ENCODE measurements around the gene CSF1. TPM values are rescaled to one million over a fixed set of nuclear protein-coding genes. Genes with fewer than 3 reads are reported as not detected.

CSF1 gene
- total and polyA plus RNA-seq, 2 experiments from 2014 or later, result 1.4 to 3.5 TPM

- Histone ChIP-seq H3K27ac (ENCODE audit: low read depth) (no peak overlapping the region), H3K4me1 (ENCODE audit: insufficient read depth) (no peaks in the 10 kb centered on the region), H4K20me1 (replicated peaks; ENCODE audit: insufficient read depth) (0 out of 2 replicates have a peak, but pooled peaks cover 3% of the 10 kb centered on the region), H3K27me3 (ENCODE audit: insufficient read depth) (no peaks in the 10 kb centered on the region), H2AFZ (no peak overlapping the region), H3K79me2 (replicated peaks; ENCODE audit: insufficient read depth) (no peaks in the 10 kb centered on the region), H3K4me3 (no peak overlapping the region), H3F3A (replicated peaks; ENCODE audit: low read depth) (no peaks in the 10 kb centered on the region), H3K36me3 (ENCODE audit: insufficient read depth) (no peaks in the 10 kb centered on the region), H3K4me2 (no peak overlapping the region), H3K9me2 (ENCODE audit: insufficient read depth) (peaks cover under 1% of the 10 kb centered on the region; the same call in 1 of the 2 replicates)
- ATAC-seq (no peak), DNase-seq (ENCODE audit: low spot score) (no peak)
- Mint-ChIP-seq H3K9me3 (no peaks in the 10 kb centered on the region), H3K4me3 (no peak overlapping the region), H3K27me3 (ENCODE audit: insufficient read depth, low read depth, poor library complexity) (no peaks in the 10 kb centered on the region), H3K27ac (no peak overlapping the region), H3K4me1 (no peaks in the 10 kb centered on the region), H3K36me3 (ENCODE audit: low read depth) (no peaks in the 10 kb centered on the region)
- TF ChIP-seq CREB1 (CRISPR knock-in tag; IDR thresholded peaks at IDR 0.05; ENCODE audit: low read depth), result no peak
- no peak for TF ChIP-seq EZH2 (IDR thresholded peaks at IDR 0.05; ENCODE audit: low read depth, unreplicated experiment)
- TF ChIP-seq ZNF331 (CRISPR knock-in tag; IDR thresholded peaks at IDR 0.05; ENCODE audit: low read depth), result no peak
- no peak for TF ChIP-seq ZNF114 (CRISPR knock-in tag; IDR thresholded peaks at IDR 0.05)
- no peak for TF ChIP-seq ZNF462 (CRISPR knock-in tag; IDR thresholded peaks at IDR 0.05)
- TF ChIP-seq JUNB (IDR thresholded peaks at IDR 0.05; ENCODE audit: unreplicated experiment), result no peak
- no peak for TF ChIP-seq ETS1 (IDR thresholded peaks at IDR 0.05)
- no peak for TF ChIP-seq NANOG (IDR thresholded peaks at IDR 0.05; ENCODE audit: borderline replicate concordance)
Observed at GRCh38 chr1:109971559-109971958, 60.9 kb downstream of the CSF1 start.

Measured in GM23338 (cell line).